Pancreas (tissue), 10 donors: ENCODE data around the gene MYO1E. TPM values are rescaled to one million over a fixed set of nuclear protein-coding genes. Genes with fewer than 3 reads are reported as not detected.

Experiments used
- ATAC-seq, 4 donors: fragments of 200-7000 bp; cut with Tn5 transposase; one replicate each; pipeline versions ENCODE4 v1.8.0 to v1.9.1; 2020; ENCODE audit warnings: mild to moderate bottlenecking in 4 of 4, moderate library complexity in 4 of 4
- DNase-seq, 6 donors: peaks; one replicate each; pipeline ENCODE4 v3.0.0-alpha.2; 2020
- FAIRE-seq: peaks from 2 replicates; lab custom pipeline; 2012; peaks lifted over from hg19 to GRCh38; lab: Jason Lieb, UNC
- H3K27ac ChIP-seq, 4 donors: fragments of 200-600 bp; sonication (generic); 1 replicate in 3 of 4; 2 replicates in 1 of 4; pipeline versions ENCODE4 v1.5.0 to v1.8.0; 2020
- H3K27me3 ChIP-seq, 4 donors: fragments of 200-600 bp; one replicate each; pipeline ENCODE4 v1.8.0; 2021
- H3K36me3 ChIP-seq, 3 donors: fragments of 200-600 bp; sonication (generic) in 1 of 3; one replicate each; pipeline versions ENCODE4 v1.5.0 to v1.8.0; 2020 to 2021
- H3K4me1 ChIP-seq, 3 donors: fragments of 200-600 bp; one replicate each; pipeline ENCODE4 v1.8.0; 2021
- H3K4me3 ChIP-seq, 4 donors: fragments of 200-600 bp; sonication (generic) in 2 of 4; one replicate each; pipeline versions ENCODE4 v1.5.0 to v1.8.0; 2020 to 2021
- H3K9me3 ChIP-seq, 4 donors: fragments of 200-600 bp; one replicate each; pipeline ENCODE4 v1.8.0; 2021
- WGBS, 2 donors: extraction: QIAGEN DNeasy Blood & Tissue Kit; methylation state at CpG; one replicate each; pipeline ENCODE4 v1.1.7; 2013; 5-methylcytosine and 5-hydroxymethylcytosine counted together
- intact Hi-C, 3 donors: fragments of 100-400 bp; cut with DNase I; formaldehyde crosslinking; loops; one replicate each; pipeline versions ENCODE4 v1.11.1 to v1.14.2; 2022
- polyA plus RNA-seq, 2 donors: library from polyadenylated mRNA; stranded (reverse); fragments of 200-250 nt; gene quantifications; one replicate each; pipeline ENCODE4 v1.2.3, GENCODE V29; 2013
- total RNA-seq, 6 donors: library from RNA; stranded (reverse); fragmentation: NEBNext Ultra II Directional in 4 of 6; extraction: Animal tissue kit (Norgen Biotek cat#: 25700) in 4 of 6; gene quantifications; one replicate each; pipeline versions ENCODE4 v1.2.1 to v1.2.4, GENCODE V29; 2021 to 2023
- TF ChIP-seq, protein P1 (sequence below), 4 donors: fragments of 200-600 bp; sonication (generic) in 3 of 4; IDR thresholded peaks; one replicate each; pipeline versions ENCODE4 v1.5.0 to v1.8.0; 2021; ENCODE audit warnings: antibody characterized with exemption in 4 of 4
- donor health status: healthy with polysubstance abuse.
- donor health status: DM: no; HTN: no; CAD: no; lungs with moderate emphysema.
- donor health status: DM: no; HTN: no; CAD: no.
- donor health status: control.
- donor health status: control.
- donor health status: Bipolar disorder and iron deficiency.
- donor health status: DM: yes; HTN: yes; CAD: no.
- donor health status: DM: no; HTN: no; CAD: no.
- donor health status: DM: no; HTN: no; CAD: no.
- donor health status: DM: yes; HTN: yes; CAD: no.

Gene MYO1E
- total and polyA plus RNA-seq, 8 donors = 7.8 to 81.1 (median 25.6) TPM

DNA sequence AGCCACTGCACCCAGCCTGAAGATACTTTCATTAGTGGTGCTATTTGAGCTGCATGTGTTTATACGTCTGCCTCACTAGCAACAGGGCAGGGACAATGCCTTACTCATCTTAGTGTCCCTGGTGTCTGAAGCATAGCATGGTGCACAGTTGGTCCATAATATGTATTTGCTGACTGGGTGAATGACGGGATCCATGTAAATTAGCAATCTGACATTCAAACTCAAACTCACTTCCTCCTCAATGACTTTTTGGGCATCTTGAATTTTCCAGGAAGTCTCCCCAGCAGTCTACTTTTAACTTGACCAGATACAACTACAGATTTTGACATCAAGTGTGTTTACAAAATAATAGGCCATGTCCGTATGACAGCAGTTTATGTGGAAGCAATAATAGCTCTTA, 169.0 kb downstream of the MYO1E start:
- Histone ChIP-seq H3K9me3 (no peaks in the 10 kb centered on the region), H3K36me3 (peaks cover 0 to 13% (median 4%) of the 10 kb centered on the region in 3 donors), H3K27ac (no peak overlapping the region), H3K4me1 (no peaks in the 10 kb centered on the region), H3K27me3 (no peaks in the 10 kb centered on the region), H3K4me3 (no peak overlapping the region)
- TF ChIP-seq, protein P1, sequence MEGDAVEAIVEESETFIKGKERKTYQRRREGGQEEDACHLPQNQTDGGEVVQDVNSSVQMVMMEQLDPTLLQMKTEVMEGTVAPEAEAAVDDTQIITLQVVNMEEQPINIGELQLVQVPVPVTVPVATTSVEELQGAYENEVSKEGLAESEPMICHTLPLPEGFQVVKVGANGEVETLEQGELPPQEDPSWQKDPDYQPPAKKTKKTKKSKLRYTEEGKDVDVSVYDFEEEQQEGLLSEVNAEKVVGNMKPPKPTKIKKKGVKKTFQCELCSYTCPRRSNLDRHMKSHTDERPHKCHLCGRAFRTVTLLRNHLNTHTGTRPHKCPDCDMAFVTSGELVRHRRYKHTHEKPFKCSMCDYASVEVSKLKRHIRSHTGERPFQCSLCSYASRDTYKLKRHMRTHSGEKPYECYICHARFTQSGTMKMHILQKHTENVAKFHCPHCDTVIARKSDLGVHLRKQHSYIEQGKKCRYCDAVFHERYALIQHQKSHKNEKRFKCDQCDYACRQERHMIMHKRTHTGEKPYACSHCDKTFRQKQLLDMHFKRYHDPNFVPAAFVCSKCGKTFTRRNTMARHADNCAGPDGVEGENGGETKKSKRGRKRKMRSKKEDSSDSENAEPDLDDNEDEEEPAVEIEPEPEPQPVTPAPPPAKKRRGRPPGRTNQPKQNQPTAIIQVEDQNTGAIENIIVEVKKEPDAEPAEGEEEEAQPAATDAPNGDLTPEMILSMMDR (IDR thresholded peaks at IDR 0.05) = no peak
- DNase-seq = no peak
- no peak for ATAC-seq
- intact Hi-C loops = no loop called here
- 80 to 91% methylated on average over 3 of the region's 3 CpGs for WGBS, 2 donors
- FAIRE-seq = no peak

DNA sequence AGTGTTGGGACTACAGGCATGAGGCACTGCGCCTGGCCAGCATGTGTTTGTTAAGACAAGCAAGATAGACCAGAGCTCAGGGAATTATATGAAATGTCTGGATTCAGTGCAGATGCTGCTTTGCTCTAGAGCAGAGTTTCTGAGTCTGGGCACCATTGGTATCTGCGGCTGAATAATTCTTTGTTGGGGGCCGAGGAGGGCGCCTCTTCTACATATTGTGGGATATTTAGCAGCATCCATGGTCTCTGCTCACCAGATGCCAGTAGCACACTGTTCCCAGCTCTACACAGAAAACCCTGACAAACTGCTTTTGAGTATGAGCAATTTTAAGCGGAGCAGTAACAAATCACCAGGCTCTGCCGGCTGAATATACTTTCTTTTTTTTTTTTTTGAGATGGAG, 169.7 kb downstream of the MYO1E start:
- Histone ChIP-seq H3K36me3 (peaks cover 0 to 7% (median 4%) of the 10 kb centered on the region in 3 donors), H3K27me3 (no peaks in the 10 kb centered on the region), H3K4me3 (no peak overlapping the region), H3K4me1 (no peaks in the 10 kb centered on the region), H3K9me3 (no peaks in the 10 kb centered on the region), H3K27ac (no peak overlapping the region)
- intact Hi-C loops = no loop called here
- ATAC-seq (no peak), FAIRE-seq (no peak), DNase-seq (no peak)
- TF ChIP-seq, protein P1 (IDR thresholded peaks at IDR 0.05) = no peak
- 94 to 95% methylated on average over 6 of the region's 6 CpGs for WGBS, 2 donors

DNA sequence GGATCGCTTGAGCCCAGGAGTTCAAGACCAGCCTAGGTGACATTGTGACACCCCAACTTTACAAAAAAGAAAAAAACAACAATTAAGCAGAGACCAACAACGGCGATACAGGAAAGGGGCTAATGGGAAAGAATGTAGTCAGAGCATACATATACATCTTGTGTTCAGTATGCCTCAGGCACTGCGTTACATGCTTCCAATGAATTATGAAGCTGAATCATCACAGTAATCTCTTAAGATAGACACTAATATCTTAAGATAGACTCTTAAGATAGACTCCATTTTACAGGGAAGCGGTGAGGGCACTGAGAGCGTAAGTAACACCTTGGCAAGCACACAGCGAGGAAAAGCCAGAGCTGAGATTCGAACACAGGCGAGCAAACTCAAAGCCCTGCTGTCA, 172.1 kb downstream of the MYO1E start:
- no peaks in the 10 kb centered on the region for H3K9me3 ChIP-seq
- ATAC-seq (no peak), FAIRE-seq (no peak), DNase-seq (no peak)
- TF ChIP-seq, protein P1 (IDR thresholded peaks at IDR 0.05) = no peak
- 93 to 96% methylated on average over 9 of the region's 9 CpGs for WGBS, 2 donors
- no peak overlapping the region for H3K27ac ChIP-seq
- no peaks in the 10 kb centered on the region for H3K27me3 ChIP-seq
- H3K36me3 ChIP-seq = peaks cover 0 to 6% (median 4%) of the 10 kb centered on the region in 3 donors
- H3K4me1 ChIP-seq = no peaks in the 10 kb centered on the region
- intact Hi-C loops = no loop called here
- H3K4me3 ChIP-seq = no peak overlapping the region

DNA sequence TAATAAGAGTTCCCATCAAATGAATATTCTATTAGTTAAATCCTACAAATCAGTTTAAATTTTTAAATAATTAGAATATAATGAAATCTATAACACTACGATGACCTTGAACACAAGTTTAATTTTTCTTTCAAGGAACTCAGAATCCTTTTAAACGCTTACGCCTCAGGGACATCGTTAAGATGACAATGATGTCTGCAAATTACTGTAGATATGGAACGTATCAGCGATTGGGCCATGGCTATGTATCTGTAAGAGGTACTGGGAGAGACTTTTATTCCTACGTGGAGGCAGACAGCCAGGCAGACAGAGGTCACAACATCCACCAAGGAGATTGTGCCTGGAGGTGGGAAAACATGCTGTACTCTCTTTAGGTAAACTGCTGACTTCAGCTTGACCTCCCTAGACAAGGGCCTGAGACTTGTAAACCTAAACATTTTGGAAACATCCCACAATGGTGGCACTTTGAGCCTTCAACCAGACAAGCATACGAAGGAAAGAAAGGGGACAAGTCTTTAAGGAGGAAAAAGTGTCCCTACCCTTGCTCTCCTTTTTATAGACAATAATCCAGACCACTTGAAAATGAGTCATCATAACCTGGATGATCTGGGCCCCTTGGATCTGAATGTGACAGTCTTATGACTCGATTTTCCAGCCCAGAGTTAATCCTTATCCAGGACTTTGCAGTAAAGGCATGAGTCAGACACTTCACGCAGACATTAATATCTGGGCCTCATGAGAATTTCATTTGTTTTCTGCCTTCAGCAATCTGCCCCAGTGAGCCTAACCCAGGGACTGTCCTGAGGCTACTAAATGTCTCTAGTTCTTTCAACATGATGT, 172.8 kb downstream of the MYO1E start:
- TF ChIP-seq, protein P1 (IDR thresholded peaks at IDR 0.05) = no peak
- ATAC-seq (peak in 1 of 4 donors; percentile 39), FAIRE-seq (no peak)

DNA sequence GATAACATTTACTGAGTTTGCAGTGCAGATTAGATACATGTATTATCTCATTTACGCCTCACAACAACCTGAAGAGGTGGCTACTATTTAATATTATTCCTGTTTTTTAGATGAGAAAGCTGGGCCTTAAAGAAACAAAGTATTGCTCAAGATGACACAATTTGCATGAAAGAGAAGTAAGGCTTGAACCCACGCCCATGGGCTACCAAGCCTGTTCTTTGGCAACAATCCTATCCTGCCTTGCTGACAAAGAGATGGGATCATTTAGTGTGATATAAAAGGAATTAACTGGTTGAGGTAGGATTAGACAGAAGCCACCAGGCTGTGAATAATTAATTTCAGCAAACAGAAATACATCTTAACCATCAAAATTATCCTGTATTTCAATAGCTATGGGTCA, 175.2 kb downstream of the MYO1E start:
- intact Hi-C loops = no loop called here
- Histone ChIP-seq H3K27ac (no peak overlapping the region), H3K9me3 (no peaks in the 10 kb centered on the region), H3K4me3 (no peak overlapping the region), H3K36me3 (peaks cover 0 to 11% (median 0%) of the 10 kb centered on the region in 3 donors), H3K4me1 (no peaks in the 10 kb centered on the region), H3K27me3 (no peaks in the 10 kb centered on the region)
- no peak for ATAC-seq
- WGBS, 2 donors = 85 to 92% methylated on average over 2 of the region's 2 CpGs
- no peak for DNase-seq
- TF ChIP-seq, protein P1 (IDR thresholded peaks at IDR 0.05) = no peak
- FAIRE-seq = no peak

More for the DNA sequence above, 172.8 kb downstream of the MYO1E start:
- Histone ChIP-seq H3K27me3 (no peaks in the 10 kb centered on the region), H3K9me3 (no peaks in the 10 kb centered on the region), H3K27ac (no peak overlapping the region), H3K36me3 (peaks cover 0 to 9% (median 4%) of the 10 kb centered on the region in 3 donors), H3K4me1 (no peaks in the 10 kb centered on the region), H3K4me3 (no peak overlapping the region)
- 84 to 86% methylated on average over 10 of the region's 10 CpGs for WGBS, 2 donors
- no peak for DNase-seq
- intact Hi-C loops = no loop called here
